SK-N-SH treated with all-trans-retinoic acid at 6 μM for 48 hours (cell line): ENCODE measurements around the gene AMN.

ENCODE experiments used
- ATAC-seq: fragments of 200-7000 bp; cut with Tn5 transposase; 3 replicates; pipeline ENCODE4 v1.9.1; 2020; ENCODE audit warnings: mild to moderate bottlenecking, moderate library complexity
- ARNTL ChIP-seq: fragments of 450-650 bp; formaldehyde crosslinking; IDR thresholded peaks from 2 replicates; pipeline ENCODE4 v1.5.0; 2020; ENCODE audit warnings: low read depth, mild to moderate bottlenecking, moderate library complexity, borderline replicate concordance
- BACH2 ChIP-seq: fragments of 250-450 bp; sonication (Bioruptor Pico); IDR thresholded peaks from 2 replicates; pipeline ENCODE4 v1.9.0; 2021; ENCODE audit warnings: mild to moderate bottlenecking, borderline replicate concordance
- CSDC2 ChIP-seq: fragments of 250-450 bp; sonication (Bioruptor Pico); IDR thresholded peaks from 2 replicates; pipeline ENCODE4 v1.5.0; 2020; ENCODE audit warnings: mild to moderate bottlenecking, moderate library complexity
- ESRRG ChIP-seq: fragments of 250-450 bp; sonication (Bioruptor Pico); IDR thresholded peaks from 2 replicates; pipeline ENCODE4 v1.6.1; 2021; ENCODE audit warnings: mild to moderate bottlenecking
- ISL1 ChIP-seq: fragments of 250-450 bp; sonication (Bioruptor Pico); IDR thresholded peaks from 2 replicates; pipeline ENCODE4 v2.1.2; 2022; ENCODE audit warnings: mild to moderate bottlenecking, moderate library complexity
- OSR1 ChIP-seq: fragments of 250-450 bp; sonication (Bioruptor Pico); IDR thresholded peaks from 2 replicates; pipeline ENCODE4 v1.8.0; 2022; ENCODE audit warnings: moderate library complexity, mild to moderate bottlenecking, inconsistent platforms
- PPARA ChIP-seq: fragments of 250-450 bp; sonication (Bioruptor Pico); IDR thresholded peaks from 2 replicates; pipeline ENCODE4 v1.5.0; 2020; ENCODE audit warnings: mild to moderate bottlenecking, borderline replicate concordance
- RARB ChIP-seq: fragments of 250-450 bp; sonication (Bioruptor Pico); IDR thresholded peaks from 2 replicates; pipeline ENCODE4 v1.8.0; 2021; ENCODE audit warnings: mild to moderate bottlenecking, moderate library complexity
- SNAI2 ChIP-seq: fragments of 250-450 bp; sonication (Bioruptor Pico); IDR thresholded peaks from 2 replicates; pipeline ENCODE4 v1.5.0; 2020; ENCODE audit warnings: mild to moderate bottlenecking, moderate library complexity
- TCF4 ChIP-seq: fragments of 250-450 bp; sonication (Bioruptor Pico); IDR thresholded peaks from 2 replicates; pipeline ENCODE4 v1.8.0; 2021; ENCODE audit warnings: mild to moderate bottlenecking, moderate library complexity, borderline replicate concordance
- TOX ChIP-seq: fragments of 250-450 bp; sonication (Bioruptor Pico); IDR thresholded peaks from 2 replicates; pipeline ENCODE4 v1.8.0; 2021; ENCODE audit warnings: mild to moderate bottlenecking, moderate library complexity, borderline replicate concordance
- ZC3H10 ChIP-seq: fragments of 250-450 bp; sonication (Bioruptor Pico); IDR thresholded peaks from 2 replicates; pipeline ENCODE4 v1.5.1; 2021; ENCODE audit warnings: mild to moderate bottlenecking, moderate library complexity
- ZFP3 ChIP-seq: fragments of 250-450 bp; sonication (Bioruptor Pico); IDR thresholded peaks from 2 replicates; pipeline ENCODE4 v1.5.0; 2020; ENCODE audit warnings: mild to moderate bottlenecking, moderate library complexity
- ZFP30 ChIP-seq: fragments of 450-650 bp; formaldehyde crosslinking; IDR thresholded peaks from 2 replicates; pipeline ENCODE4 v1.5.0; 2022; ENCODE audit warnings: mild to moderate bottlenecking, moderate library complexity
- ZNF565 ChIP-seq: fragments of 450-650 bp; formaldehyde crosslinking; conservative IDR thresholded peaks from 2 replicates; pipeline ENCODE4 v1.5.0; 2020; ENCODE audit warnings: low read depth, mild to moderate bottlenecking, moderate library complexity
- ZNF70 ChIP-seq: fragments of 450-650 bp; formaldehyde crosslinking; IDR thresholded peaks from 2 replicates; pipeline ENCODE4 v1.5.0; 2020; ENCODE audit warnings: mild to moderate bottlenecking, moderate library complexity
- ZNF8 ChIP-seq: fragments of 450-650 bp; formaldehyde crosslinking; IDR thresholded peaks from 2 replicates; pipeline ENCODE4 v1.5.0; 2020; ENCODE audit warnings: mild to moderate bottlenecking, moderate library complexity
- TF ChIP-seq, protein P1 (sequence below): fragments of 250-450 bp; sonication (Bioruptor Pico); IDR thresholded peaks from 2 replicates; pipeline ENCODE4 v1.5.0; 2020; ENCODE audit warnings: mild to moderate bottlenecking, moderate library complexity
- TF ChIP-seq, protein P2 (sequence below): fragments of 250-450 bp; sonication (Bioruptor Pico); IDR thresholded peaks from 2 replicates; pipeline ENCODE4 v1.5.1; 2021; ENCODE audit warnings: mild to moderate bottlenecking, moderate library complexity
- TF ChIP-seq, protein P3 (sequence below): fragments of 250-450 bp; sonication (Bioruptor Pico); IDR thresholded peaks from 2 replicates; pipeline ENCODE4 v1.8.0; 2020; ENCODE audit warnings: mild to moderate bottlenecking, moderate library complexity, borderline replicate concordance

AMN gene

DNA sequence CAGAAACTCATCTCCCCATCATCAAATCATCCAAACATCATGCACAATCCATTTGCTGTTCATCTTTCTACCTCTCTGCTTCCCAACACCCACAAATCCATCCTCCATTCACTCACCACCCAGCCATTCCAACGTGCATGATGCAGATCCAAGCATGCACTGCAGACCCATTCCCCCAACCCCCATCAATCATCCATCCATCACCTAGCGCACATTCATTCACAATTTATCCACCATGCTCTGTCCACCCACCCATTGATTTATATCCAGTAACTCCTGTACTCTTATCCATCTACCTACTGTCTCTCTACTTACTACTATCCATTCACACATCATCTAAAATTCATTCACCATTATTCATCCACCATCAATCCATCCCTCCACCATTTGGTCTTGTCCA, 4.0 kb upstream of the AMN start (continued):
- TF ChIP-seq PPARA (no peak), ZC3H10 (no peak)

DNA sequence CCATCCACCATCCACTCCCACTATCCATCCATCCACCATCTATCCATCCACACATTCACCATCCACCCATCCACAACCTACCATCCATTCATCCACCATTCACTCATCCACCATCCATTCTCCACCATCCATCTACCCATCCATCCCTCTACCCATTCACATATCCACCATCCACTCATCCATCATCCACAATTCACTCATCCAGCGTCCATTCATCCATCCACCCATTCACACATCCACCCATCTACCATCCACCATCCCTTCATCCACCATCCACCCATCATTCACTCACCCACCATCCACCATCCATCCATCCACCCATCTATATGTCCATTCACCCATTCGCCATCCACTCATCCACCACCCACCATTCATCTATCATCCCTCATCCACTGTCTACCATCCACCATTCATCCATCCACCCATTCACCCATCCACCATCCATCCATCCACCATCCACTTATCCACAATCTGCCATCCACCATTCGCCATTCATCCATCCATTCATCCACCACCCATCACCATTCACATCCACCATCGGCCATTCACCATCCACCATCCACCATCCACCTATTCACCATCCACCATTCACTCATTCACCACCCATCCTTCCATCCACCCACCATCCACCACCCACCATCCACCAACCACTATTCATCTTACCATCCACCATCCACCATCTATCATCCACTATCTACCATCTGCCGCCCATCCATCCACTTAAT, 2.0 kb upstream of the AMN start:
- ATAC-seq: no peak
- TF ChIP-seq ZFP30: no peak
- TF ChIP-seq TOX (CRISPR knock-in tag): no peak
- TF ChIP-seq, all 23 proteins: peak for 0

DNA sequence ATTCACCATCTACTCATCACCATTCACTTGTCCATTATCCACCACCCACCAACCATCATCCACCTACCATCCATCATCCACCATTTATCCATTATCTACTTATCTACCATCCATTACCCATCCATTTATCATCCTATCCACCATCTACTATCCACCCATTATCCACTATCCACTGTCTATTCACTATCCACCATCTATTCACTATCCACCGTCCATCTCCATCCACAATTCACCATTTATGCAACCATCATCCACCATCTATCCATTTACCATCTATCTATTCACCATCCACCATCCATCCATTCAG, 1.5 kb upstream of the AMN start:
- TF ChIP-seq ISL1 (CRISPR knock-in tag): no peak
- TF ChIP-seq TOX (CRISPR knock-in tag): no peak
- no peak for TF ChIP-seq ZNF8 (CRISPR knock-in tag)
- TF ChIP-seq OSR1 (CRISPR knock-in tag): no peak
- no peak for TF ChIP-seq ZC3H10
- no peak for TF ChIP-seq ZNF70 (CRISPR knock-in tag)
- TF ChIP-seq, protein P1, sequence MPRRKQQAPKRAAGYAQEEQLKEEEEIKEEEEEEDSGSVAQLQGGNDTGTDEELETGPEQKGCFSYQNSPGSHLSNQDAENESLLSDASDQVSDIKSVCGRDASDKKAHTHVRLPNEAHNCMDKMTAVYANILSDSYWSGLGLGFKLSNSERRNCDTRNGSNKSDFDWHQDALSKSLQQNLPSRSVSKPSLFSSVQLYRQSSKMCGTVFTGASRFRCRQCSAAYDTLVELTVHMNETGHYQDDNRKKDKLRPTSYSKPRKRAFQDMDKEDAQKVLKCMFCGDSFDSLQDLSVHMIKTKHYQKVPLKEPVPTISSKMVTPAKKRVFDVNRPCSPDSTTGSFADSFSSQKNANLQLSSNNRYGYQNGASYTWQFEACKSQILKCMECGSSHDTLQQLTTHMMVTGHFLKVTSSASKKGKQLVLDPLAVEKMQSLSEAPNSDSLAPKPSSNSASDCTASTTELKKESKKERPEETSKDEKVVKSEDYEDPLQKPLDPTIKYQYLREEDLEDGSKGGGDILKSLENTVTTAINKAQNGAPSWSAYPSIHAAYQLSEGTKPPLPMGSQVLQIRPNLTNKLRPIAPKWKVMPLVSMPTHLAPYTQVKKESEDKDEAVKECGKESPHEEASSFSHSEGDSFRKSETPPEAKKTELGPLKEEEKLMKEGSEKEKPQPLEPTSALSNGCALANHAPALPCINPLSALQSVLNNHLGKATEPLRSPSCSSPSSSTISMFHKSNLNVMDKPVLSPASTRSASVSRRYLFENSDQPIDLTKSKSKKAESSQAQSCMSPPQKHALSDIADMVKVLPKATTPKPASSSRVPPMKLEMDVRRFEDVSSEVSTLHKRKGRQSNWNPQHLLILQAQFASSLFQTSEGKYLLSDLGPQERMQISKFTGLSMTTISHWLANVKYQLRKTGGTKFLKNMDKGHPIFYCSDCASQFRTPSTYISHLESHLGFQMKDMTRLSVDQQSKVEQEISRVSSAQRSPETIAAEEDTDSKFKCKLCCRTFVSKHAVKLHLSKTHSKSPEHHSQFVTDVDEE: no peak
- TF ChIP-seq, protein P2, sequence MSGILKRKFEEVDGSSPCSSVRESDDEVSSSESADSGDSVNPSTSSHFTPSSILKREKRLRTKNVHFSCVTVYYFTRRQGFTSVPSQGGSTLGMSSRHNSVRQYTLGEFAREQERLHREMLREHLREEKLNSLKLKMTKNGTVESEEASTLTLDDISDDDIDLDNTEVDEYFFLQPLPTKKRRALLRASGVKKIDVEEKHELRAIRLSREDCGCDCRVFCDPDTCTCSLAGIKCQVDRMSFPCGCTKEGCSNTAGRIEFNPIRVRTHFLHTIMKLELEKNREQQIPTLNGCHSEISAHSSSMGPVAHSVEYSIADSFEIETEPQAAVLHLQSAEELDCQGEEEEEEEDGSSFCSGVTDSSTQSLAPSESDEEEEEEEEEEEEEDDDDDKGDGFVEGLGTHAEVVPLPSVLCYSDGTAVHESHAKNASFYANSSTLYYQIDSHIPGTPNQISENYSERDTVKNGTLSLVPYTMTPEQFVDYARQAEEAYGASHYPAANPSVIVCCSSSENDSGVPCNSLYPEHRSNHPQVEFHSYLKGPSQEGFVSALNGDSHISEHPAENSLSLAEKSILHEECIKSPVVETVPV: no peak
- no peak for TF ChIP-seq SNAI2 (CRISPR knock-in tag)
- TF ChIP-seq RARB (CRISPR knock-in tag): no peak
- TF ChIP-seq, protein P3, sequence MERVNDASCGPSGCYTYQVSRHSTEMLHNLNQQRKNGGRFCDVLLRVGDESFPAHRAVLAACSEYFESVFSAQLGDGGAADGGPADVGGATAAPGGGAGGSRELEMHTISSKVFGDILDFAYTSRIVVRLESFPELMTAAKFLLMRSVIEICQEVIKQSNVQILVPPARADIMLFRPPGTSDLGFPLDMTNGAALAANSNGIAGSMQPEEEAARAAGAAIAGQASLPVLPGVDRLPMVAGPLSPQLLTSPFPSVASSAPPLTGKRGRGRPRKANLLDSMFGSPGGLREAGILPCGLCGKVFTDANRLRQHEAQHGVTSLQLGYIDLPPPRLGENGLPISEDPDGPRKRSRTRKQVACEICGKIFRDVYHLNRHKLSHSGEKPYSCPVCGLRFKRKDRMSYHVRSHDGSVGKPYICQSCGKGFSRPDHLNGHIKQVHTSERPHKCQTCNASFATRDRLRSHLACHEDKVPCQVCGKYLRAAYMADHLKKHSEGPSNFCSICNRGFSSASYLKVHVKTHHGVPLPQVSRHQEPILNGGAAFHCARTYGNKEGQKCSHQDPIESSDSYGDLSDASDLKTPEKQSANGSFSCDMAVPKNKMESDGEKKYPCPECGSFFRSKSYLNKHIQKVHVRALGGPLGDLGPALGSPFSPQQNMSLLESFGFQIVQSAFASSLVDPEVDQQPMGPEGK: no peak
- no peak for TF ChIP-seq ESRRG (CRISPR knock-in tag)
- no peak for TF ChIP-seq ZNF565 (CRISPR knock-in tag)
- TF ChIP-seq ARNTL (CRISPR knock-in tag): no peak
- no peak for TF ChIP-seq ZFP3 (CRISPR knock-in tag)
- no peak for TF ChIP-seq CSDC2 (CRISPR knock-in tag)
- TF ChIP-seq TCF4 (CRISPR knock-in tag): no peak
- ATAC-seq: no peak

DNA sequence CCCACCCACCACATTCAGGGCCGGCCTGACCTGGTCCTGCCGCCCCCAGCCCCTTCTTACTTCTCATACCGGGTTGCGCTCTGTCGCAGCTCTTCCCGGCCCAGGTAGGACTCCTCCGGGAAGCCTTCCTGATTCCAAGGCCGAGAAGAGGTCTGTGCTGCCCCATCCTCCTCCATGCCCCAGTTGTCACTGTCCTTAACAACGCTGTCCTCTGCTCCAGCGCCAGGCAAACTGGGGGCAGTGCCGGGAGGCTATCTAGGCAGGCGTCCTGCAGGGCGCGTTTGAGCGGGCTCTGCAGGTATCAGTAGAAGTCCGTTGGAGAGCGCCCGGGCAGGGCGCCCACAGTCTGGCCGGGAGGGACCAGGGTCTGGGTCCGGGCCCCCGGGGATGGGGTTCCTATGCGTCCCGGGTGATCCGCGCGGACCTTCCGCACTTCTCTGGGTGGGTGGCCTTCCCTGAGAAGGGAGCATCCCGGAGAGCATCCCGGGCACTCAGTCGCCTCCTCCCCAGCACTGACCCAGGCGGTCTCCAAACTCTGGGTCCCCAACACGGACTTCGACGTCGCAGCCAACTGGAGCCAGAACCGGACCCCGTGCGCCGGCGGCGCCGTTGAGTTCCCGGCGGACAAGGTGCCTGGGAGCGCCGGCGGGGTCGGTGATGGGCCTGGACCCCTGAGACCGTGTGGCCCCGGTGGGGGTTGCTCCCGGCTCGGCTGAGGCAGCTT, 900 bp downstream of the AMN start:
- peak; percentile 13 for ATAC-seq
- TF ChIP-seq ESRRG (CRISPR knock-in tag) (no peak), ZFP3 (CRISPR knock-in tag) (peak; percentile 98)
- TF ChIP-seq, all 23 proteins: peak for 1

DNA sequence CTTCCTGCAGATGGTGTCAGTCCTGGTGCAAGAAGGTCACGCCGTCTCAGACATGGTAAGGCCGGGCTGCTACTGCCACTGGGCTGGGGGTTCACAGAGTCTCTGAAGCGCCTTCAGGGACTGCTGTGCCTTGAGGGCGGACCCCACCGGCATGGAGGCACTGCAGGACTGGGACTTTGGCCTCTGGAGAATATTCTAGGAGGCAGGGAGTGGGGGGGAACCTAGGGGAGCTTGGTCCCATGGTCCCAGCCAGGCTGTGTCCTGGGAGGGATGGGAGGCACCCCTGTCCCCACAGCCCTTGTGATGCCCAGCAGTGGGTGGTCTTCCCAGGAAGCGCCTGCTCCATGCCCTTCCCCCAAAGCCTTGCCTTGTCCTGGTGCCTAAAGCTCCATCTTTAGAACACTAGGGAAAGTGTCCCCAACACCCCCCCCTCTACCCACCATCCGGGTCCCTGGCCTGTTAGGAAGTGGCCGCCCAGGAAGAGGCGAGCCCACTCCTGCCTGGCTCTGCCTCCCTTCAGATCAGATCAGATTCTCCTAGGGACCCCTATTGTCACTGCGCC, 1.5 kb downstream of the AMN start:
- no peak for TF ChIP-seq ZFP3 (CRISPR knock-in tag)
- TF ChIP-seq, protein P2: no peak
- TF ChIP-seq ZC3H10: no peak
- TF ChIP-seq ZFP30: no peak
- TF ChIP-seq, protein P1: no peak
- no peak for TF ChIP-seq OSR1 (CRISPR knock-in tag)
- TF ChIP-seq BACH2 (CRISPR knock-in tag): no peak
- no peak for TF ChIP-seq ESRRG (CRISPR knock-in tag)
- no peak for TF ChIP-seq PPARA
- TF ChIP-seq, protein P3: no peak
- TF ChIP-seq RARB (CRISPR knock-in tag): no peak
- TF ChIP-seq ZNF70 (CRISPR knock-in tag): no peak
- TF ChIP-seq CSDC2 (CRISPR knock-in tag): no peak
- no peak for ATAC-seq
